Measurements from ENCODE around the gene TRIM45.
"Not testable (repeated sequence)": the region's sequence is repeated elsewhere in the genome, so short reads cannot be mapped to it uniquely, and the experiment has no call there.

The TRIM45 gene

GRCh38 chr1:117135329-117135728, 13.8 kb upstream of the TRIM45 start:
- no peak for DNase-seq (ENCODE audit: low read depth in 2 of 2)

DNA sequence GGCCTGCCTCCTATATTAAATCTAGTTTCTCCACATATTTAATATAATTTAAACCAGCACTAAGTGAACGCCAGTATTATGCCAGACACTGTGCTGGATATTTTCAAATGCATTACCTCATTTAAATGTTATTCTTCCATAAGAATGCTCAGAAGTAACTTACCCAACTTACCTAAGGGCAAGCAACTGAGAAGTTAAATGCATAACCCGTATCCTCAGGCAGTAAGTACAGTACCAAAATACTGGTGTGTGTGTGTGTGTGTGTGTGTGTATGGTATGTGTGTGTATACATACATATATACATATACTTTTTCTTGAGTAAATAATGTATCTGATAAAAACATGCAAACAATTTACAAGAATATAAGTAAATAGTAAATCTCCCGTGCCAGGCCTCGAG, 9.0 kb upstream of the TRIM45 start:
- DNase-seq (ENCODE audit: low read depth in 2 of 2): no peak

DNA sequence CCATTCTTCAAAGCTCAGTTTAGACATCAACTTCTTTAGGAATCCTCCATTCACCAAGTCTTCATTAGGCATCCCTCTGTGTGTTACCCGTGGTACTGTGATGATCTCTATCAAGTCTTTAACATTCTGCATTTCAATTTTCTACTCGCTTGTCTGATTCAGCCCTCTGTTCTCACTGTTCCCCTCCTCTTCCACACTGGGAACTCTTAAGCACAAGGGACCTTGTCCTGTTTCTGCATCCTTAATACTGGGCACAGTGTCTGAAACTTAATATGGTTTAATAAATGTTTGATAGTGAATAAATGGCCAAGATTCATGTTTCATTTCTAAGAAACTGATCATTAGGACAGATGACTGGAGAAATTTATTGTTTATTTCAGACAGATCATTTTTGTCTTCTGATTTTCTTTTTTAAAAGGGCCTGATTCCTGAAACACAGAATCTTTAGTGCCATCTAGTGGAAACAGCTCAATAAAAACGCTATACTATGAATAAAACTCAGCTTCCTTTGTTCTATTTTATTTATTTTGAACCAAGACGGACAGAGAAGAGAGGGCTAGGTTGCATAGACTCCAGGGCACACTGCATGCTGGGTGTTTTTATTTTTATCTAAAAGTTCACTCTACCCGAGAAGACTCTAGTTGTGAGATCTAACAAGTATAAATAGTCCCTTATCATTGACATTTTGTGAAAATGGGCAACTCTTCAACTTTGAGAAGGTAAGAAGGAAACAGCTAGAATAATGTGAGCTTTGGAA, 7.0 kb upstream of the TRIM45 start:
- DNase-seq (ENCODE audit: low read depth in 2 of 2): no peak

- no peak for DNase-seq (ENCODE audit: low read depth in 2 of 2)
Observed at GRCh38 chr1:117127795-117128194, 6.2 kb upstream of the TRIM45 start.

DNA sequence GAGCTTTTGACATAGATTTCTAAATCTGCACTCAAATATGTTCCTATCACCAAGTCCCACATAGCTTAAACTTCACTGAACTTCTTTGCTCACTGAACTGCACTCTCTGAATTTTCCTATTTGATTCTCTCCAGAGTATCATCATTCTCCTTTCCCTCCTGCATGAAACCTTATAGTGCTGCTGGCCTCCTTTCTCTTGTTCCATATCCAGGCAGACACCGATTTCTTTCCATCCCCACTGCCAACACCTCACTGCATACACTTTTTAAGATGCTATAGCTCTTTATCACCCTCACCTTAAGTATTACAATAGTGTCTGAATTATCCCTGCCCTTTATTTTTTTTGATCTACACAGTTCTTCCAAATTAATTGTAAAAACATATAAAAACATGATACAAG, 3.1 kb upstream of the TRIM45 start:
- DNase-seq (ENCODE audit: low read depth in 2 of 2): no peak

DNA sequence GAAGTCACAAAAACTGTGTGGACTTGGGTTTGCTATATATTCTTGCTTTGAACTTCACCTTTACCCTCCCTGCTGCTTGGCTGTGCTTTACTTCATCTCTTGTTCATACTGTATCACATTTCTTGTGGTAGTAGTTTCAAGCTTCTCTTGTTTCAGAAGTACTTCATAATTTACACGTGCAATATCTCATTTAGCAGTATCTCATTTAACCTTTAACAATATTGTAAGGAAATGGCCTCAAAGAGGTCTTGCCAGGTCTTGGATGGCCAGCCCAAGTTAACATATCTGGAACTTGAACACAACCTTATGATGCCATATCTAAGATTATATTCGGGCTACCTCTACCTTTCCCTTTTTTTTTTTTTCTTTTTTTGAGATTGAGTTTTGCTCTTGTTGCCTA, 1.7 kb upstream of the TRIM45 start:
- no peak for DNase-seq (ENCODE audit: low read depth in 2 of 2)

GRCh38 chr1:117122330-117123025, 929 bp upstream of the TRIM45 start:
- no peak for DNase-seq (ENCODE audit: low read depth in 2 of 2)

- DNase-seq (ENCODE audit: low read depth in 2 of 2): no peak
Observed at GRCh38 chr1:117120774-117121588, 568 bp downstream of the TRIM45 start.

- not testable (repeated sequence) for DNase-seq (ENCODE audit: low read depth in 2 of 2)
Observed at GRCh38 chr1:117119144-117119543, 2.4 kb downstream of the TRIM45 start.

GRCh38 chr1:117118137-117118536, 3.4 kb downstream of the TRIM45 start:
- DNase-seq (ENCODE audit: low read depth in 2 of 2): no peak

DNA sequence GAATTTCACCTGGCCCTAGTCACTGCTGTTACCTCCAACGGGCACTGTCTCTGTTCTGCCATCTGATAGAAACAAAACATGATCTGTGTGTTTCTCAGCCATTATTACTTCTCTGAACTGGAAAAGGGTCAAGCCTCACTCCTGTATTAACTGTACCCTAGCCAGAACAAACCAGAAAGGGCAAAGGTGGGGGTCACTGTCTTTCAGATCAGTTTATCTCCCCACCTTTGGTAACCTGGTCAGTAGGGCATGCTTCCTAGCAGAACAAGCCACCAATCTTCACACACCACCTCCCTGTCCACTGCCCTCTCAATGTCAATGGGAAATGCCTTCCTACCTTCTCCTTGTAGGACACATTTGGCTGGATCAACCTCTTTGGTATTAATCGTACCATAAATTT, 3.9 kb downstream of the TRIM45 start:
- DNase-seq (ENCODE audit: low read depth in 2 of 2): no peak

DNA sequence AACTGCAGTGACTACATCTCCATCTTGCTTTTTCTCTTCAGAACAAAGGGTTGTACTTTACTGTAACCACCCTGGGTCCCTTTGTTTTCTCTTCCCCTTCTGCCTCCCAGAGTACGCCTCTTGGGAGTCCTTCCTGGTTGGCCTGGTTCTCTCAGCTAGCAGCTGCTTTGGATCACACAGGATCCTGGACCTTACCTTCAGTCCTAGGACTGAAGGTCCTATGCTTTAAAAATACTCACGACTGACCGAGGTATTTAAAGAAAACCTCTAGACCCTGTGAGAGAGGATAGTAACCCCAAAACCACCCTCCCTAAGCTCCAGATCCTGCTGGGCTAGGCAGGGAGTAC, 4.8 kb downstream of the TRIM45 start:
- no peak for DNase-seq (ENCODE audit: low read depth in 2 of 2)

- DNase-seq (ENCODE audit: low read depth in 2 of 2): no peak
Observed at GRCh38 chr1:117116090-117116783, 5.3 kb downstream of the TRIM45 start.

GRCh38 chr1:117114877-117115276, 6.7 kb downstream of the TRIM45 start:
- DNase-seq (ENCODE audit: low read depth in 2 of 2): no peak

DNA sequence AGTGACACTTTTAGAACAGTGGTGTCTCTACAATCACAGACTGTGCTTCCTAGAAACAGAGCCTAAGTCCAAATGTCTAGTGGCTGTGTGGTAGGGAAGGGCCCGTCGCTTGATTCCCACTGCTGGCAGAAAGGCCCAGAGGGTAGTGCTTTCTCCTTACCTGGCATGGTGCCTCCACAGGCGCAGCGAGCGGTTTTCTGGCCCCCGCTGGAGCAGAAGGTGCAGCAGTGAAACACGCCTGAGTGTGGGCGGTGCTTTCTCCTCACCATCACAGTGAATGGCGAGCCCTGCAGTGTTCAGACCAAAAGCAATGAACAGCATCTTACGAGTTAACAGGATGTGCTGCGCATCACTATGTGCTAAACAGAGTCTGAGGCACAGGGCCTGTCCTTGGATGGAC, 8.3 kb downstream of the TRIM45 start:
- no peak for DNase-seq (ENCODE audit: low read depth in 2 of 2)

DNA sequence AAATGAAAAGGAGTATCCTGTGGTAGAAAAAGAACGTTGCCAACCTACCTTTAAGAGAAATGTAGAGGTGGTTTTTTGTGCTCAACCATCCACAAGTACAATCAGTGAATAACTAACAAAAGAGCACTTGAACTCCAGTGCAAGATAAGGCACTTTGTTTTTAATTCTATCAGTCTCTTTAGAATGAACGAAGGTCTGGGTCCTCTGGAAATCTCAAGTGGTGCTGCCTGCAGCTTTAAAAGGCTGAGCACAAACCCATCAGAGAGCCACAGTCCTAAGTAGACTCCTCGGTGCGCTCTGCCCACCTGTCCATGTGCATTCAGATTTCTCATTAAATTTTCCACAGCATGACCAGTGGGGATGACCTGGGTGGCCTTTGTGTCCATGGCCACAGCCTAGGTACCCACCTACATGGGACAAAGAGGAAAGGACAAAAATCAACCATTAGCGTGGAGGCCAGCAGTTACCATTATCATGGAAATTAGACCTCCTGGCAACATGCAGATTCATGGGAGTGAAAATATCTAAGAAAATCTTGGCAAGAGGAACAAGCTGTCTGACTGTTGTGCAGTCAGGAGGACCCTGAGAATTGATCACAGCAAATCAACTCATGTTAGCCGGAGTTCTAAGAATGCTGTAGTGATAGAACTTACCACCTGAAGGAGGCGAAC, 9.4 kb downstream of the TRIM45 start:
- no peak for DNase-seq (ENCODE audit: low read depth in 2 of 2)

DNA sequence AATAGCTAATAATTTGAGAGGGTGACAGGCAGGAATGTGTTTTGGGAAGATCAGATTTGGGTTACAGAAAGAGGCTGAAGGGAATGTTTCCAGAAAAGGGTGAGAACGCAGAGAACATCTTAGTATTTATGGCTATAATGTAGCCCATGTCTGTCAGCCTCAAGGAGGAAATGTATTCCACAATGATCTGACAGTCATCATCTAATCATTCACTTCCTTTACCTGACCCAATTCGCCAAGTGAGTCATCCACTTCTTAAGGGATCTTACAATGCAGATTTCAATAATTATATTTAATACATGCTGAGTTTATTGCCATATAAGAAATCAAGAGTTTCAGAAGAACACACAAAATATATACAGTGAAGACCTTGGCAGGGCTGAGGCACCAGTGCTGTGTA, 10.8 kb downstream of the TRIM45 start:
- no peak for DNase-seq (ENCODE audit: low read depth in 2 of 2)

DNA sequence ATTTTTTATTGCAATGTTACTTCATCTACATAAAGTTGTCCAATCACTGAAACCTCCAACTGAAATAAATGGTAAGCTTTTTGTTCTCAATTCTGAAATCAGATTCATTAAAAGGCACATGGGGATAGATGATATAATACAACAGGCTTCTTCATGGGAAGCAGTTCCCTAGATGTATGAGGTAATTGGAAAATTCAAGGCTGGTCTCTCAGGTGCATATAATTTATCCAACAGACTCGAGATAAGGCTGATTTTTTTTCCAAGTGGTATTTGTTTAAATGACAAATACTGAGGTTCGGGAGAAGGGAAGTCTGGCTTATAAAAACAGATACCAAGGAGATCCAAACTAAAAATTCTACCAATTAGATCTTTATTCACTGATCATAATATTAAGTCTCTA, 14.2 kb downstream of the TRIM45 start:
- DNase-seq (ENCODE audit: low read depth in 2 of 2): no peak

GRCh38 chr1:117106478-117106877, 15.1 kb downstream of the TRIM45 start:
- no peak for DNase-seq (ENCODE audit: low read depth in 2 of 2)

- DNase-seq (ENCODE audit: low read depth in 2 of 2): no peak
Observed at GRCh38 chr1:117105722-117106121, 15.8 kb downstream of the TRIM45 start.

GRCh38 chr1:117104986-117105385, 16.6 kb downstream of the TRIM45 start:
- DNase-seq (ENCODE audit: low read depth in 2 of 2): no peak

- DNase-seq (ENCODE audit: low read depth in 2 of 2): not testable (repeated sequence)
Observed at GRCh38 chr1:117101858-117102257, 19.7 kb downstream of the TRIM45 start.
